Skeletal muscle cell (primary cell): ENCODE data around the gene ATAD3A.

Source experiments
- DNase-seq: peaks from one replicate; pipeline ENCODE4 v3.0.0-alpha.2; 2010; ENCODE audit warnings: low read depth
- H3K4me3 ChIP-seq: 2 replicates; pipeline ENCODE4 v1.5.1; 2011; ENCODE audit warnings: low read depth, mild to moderate bottlenecking, control low read depth, low read length, moderate library complexity

The ATAD3A gene

DNA sequence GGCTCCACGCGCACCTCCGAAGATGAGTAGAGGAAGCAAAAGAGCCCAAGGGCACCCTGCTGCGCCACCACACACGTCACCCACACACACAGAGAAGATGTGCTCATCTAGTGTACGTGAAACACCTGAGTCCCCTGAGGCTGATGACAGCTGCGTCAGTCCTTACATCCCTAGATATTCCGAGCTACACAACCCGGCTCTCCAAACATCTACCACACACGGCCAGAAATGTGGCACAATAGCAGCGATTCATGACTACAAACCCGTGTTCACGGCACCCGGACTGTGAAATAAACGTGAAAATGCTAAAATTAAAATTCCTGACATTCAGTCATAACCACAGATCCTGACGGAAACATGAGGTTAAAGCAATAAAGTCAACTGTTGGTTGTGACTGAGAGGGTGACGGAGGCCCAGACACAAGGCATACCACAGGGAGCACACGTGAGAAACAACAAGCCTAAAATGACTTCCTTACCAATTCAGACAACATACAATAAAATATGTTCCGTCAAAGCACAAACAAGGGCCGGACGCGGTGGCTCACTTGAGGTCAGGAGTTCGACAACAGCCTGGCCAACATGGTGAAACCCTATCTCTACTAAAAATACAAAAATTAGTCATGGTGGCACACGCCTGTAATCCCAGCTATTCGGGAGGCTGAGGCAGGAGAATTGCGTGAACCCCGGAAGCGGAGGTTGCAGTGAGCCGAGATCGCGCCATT lies 55.4 kb downstream of the ATAD3A start:
- no peak for DNase-seq
- H3K4me3 ChIP-seq: no peak overlapping the region

DNA sequence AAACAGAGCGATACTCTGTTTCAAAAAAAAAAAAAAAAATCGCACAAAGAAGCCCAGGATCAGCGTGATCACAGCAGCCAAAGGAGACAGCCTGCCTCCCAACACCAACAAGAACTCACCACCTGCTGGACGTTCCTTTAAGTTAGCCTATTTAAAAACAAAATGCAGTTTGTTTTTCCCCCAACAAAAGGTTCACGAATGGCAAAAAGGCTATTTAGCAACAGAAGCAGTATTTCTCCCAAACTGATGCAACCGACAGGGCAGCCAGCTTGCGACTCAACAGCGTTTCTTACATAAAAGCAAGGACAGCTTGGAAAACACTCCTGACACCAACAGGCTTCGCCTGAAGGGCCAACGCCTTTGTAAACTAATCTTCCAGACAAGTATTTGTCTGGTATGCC lies 55.9 kb downstream of the ATAD3A start:
- H3K4me3 ChIP-seq: no peak overlapping the region
- no peak for DNase-seq

DNA sequence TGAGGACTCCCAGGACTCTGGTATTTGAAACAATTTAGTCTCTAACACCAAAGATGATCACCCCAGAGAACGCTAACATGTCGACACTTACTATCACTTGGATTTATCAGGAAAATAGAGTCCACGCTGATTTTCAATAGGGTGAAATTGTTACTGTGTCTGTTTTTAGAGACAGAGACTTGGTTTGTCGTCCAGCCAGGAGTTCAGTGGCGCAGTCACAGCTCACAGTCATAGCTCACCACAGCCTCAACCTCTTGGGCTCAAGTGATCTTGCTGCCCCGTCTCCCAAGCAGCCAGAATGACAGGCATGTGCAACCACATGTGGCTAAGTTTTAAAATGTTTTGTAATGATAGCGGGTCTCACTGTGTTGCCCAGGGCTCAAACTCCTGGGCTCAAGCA lies 57.4 kb downstream of the ATAD3A start:
- DNase-seq: no peak
- H3K4me3 ChIP-seq: no peak overlapping the region

DNA sequence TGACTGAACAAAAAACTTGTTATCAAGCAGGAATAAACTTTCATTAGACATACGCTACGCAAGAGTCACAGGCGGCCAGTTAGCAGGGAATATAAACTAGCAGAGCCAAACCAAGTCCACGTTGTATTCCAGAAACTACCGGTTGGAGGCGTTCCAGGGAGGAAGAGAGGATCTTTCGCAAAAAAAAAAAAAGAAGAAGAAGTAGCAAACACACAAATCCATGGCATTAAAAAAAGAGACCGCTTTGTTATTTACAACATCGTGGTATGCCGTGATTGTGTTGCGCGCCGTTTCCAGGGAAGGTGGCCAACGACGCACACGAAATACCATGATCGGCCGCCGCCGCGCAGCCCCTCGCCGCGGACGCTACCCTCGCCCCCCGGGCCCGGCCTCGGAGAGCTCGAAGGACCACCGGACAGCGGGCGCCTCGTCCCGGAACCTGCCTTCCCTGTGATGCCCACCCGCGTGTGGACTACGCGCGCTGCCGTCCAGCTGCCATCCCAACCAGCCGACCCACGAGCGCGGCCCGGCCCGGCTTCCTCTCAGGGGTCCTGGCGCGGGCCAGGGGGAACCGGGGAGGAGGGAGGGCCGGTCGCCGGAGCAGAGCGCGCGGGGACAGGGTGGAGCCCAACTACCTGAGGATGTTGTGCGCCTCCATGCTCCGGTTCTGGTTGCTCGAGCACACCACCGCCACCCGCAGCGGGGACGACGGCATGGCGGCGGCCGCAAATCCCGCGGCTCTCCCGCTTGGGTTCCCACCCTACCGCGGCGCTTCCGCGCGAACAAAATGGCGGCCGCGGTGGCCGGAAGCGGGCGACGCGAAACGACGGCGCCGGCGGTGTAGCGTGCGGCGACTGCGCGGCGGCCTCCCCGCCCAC lies 62.1 kb downstream of the ATAD3A start:
- DNase-seq: no peak
- peak overlapping the region; percentile 98 for H3K4me3 ChIP-seq

DNA sequence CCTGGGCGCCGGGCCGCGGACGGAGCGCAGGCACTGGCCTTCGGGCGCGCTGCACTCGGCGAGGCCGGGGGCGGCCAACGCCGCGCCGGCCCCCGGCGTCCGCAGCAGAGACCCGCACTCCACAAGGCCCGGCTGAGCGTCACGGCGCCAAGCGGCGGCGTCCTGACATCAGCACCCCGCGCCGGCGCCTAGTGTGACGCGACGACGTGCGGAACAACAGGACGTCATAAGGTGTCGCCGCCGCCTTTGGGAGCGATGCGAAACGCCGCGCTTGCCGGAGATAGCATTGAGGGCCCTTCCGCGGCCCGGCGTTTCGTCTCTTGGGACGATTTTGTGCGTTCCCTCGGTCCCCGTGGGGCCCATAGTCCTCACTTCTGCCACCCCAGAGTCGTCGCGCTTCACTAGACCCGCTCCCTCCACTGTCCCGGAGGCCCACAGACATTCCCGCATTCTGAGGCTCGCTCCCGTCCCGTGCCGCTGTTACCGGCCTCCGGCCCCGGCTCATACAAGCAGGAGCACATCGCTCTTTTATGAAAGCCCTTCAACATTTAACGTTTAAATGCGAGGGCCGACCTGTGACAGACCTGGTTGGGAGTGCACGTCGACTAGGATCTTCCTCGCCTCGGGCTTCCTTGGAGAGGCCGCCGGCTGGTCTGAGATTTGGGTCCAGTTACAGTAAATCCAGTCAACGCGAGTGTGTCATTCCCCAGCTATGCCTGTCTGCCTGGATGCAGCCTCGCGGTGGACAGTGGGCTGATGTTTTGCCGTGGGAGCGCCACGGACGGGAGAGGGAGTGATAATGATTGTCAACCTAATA lies 63.0 kb downstream of the ATAD3A start, which contains the start of gene SSU72:
Gene SSU72, minus strand, starts transcription at position 143 of the 817 bp plus-strand sequence. CDS start 306 bp downstream, outside the sequence.
- DNase-seq: peak; percentile 74
- H3K4me3 ChIP-seq: peak within 1 kb of the TSS; percentile 98

DNA sequence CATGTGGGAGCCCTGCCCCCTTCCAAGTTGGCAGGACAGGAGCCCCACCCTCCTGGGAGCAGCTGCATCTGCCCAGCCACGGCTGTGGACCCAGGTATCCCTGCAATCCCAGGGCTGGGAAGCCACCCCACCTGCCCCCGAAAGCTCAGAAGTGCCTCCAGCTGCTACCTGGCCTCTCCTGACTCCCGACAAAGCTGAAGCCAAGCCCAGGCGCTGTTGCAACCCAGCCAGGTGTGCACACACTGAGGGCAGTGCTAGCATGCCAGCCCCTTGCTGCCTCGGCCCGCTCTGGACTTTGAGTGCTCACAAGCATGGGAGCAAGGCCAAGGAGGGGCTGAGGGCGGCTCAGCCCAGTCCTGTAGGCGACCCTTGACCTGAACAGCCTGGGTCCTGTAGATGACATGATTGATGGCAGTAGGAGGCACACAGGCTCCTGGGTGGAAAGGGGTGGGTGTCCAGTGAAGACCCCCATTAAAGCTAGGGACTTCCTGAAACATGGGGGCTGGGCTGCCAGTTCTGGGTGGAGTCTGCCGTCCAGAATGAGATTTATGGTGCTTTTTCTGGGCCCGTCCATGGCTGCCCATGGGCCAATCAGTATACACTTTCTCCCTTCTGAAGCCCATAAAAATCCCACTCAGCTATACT lies 65.5 kb downstream of the ATAD3A start:
- DNase-seq: no peak
- H3K4me3 ChIP-seq: no peak overlapping the region

DNA sequence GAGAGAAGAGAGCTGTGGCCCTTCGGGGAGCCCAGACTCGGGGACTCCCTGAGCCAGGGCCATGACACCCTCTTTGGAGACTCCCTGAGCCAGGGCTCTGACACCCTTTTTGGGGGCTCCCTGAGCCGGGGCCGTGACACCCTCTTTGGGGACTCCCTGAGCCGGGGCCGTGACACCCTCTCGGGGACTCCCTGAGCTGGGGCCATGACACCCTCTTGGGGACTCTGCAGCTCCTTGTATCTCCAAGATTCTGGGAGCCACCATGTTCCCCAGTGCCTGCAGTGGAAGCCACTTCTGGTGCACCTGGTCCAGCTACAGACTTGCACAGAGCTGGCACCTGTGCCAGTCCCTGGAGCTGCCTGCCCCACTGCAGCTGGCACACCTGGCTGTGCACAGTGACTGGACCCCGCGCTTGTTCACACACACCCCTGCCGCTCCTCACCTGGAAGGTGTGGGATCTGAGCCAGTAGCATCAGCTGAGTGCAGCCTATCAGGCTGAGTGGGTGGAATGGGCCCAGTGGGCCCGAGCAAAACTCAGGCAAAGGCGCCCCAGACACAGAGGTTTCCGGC lies 66.5 kb downstream of the ATAD3A start:
- DNase-seq: no peak

DNA sequence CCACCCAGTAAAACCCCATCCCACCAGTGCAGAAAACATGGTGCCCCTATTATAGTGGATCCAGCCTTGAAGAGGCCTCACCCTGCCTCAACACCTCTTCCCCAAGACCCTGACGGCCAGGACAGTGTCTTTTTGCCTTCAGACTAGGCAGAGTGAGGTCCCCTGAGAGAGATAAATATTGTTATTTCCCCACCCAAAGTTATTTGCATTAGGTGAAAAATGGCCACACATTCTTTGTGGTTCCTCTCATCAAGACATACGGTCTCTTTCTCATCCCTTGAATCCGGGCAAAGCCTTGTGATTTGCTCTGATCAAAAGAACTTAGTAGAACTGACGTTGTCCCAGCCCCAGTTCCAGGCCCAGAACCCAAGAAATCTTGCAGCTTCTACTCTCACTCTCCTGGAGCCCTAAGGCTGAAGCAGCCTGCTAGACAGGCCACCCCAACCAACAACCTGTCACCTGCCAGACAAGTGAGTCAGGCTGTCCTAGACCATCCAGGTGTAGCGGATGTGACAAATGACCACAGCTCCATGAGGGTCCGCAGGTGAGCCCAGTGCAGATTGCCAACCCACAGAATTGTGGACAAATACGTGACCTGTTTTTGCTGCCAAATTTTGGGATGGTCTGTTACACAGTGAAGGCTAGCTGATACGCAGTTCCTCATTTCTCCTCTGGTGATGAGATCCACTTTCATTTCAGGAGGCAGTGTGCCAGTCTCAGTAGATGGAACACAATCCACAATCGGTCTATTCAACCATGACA lies 70.8 kb downstream of the ATAD3A start:
- DNase-seq: no peak
- H3K4me3 ChIP-seq: no peak overlapping the region

More for the DNA sequence above, 66.5 kb downstream of the ATAD3A start:
- no peak overlapping the region for H3K4me3 ChIP-seq

DNA sequence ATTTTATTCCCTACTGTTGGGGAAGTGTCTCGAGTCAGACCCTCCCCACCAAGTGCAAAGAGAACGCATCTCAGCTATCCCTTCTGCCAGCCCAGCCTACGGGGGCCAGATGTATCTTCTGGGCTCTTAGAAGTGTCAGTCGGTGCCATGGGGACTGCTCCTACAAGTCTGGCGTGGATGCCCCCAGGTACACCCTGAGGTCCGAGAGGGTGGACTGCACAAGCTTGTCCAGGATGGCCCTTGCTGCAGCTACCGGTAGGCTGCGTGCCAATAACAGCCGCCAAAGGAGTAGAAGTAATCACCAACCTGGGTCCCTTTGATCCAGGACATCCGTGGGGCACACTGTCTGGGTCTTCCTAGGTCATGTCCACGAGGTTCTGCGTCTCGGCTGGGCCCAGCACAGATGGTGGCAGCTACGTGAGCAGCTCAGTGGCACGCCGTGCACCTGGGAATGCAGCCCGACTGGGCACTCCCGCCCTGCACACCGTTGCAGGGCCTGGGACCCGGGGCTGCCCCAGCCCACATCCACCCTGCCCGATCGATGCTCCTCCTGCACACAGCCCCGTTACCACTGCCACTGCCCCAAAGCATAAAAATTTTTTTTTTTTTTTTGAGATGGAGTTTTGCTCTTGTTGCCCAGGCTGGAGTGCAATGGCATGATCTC lies 71.5 kb downstream of the ATAD3A start:
- H3K4me3 ChIP-seq: no peak overlapping the region
- no peak for DNase-seq
